Neural progenitor cell (in vitro differentiated cells): ENCODE data around the gene STX17.

Source experiments
- CTCF ChIP-seq: fragments of 200-600 bp; sonication (generic); IDR thresholded peaks from 2 replicates; pipeline ENCODE4 v1.5.1; 2017; ENCODE audit warnings: antibody characterized with exemption, mild to moderate bottlenecking
- EZH2 ChIP-seq: fragments of 200-600 bp; sonication (generic); IDR thresholded peaks from 2 replicates; pipeline ENCODE4 v1.6.1; 2017; ENCODE audit warnings: antibody characterized with exemption, mild to moderate bottlenecking, moderate library complexity
- EZH2phosphoT487 ChIP-seq: fragments of 200-600 bp; sonication (generic); IDR thresholded peaks from 2 replicates; pipeline ENCODE4 v1.6.1; 2017; ENCODE audit warnings: antibody characterized with exemption

- TF ChIP-seq CTCF (no peak), EZH2 (no peak), EZH2phosphoT487 (no peak)
Observed at GRCh38 chr9:99878651-99879050, 27.8 kb upstream of the STX17 start.
